ENCODE data around the gene ASCL4.

The ASCL4 gene

GRCh38 chr12:107779077-107779831 is 4.8 kb downstream of the ASCL4 start:
- DNase-seq: no peak

- no peak for DNase-seq
These were observed 5.8 kb downstream of the ASCL4 start for GRCh38 chr12:107780298-107780697.

- DNase-seq: no peak
These were observed 7.6 kb downstream of the ASCL4 start for GRCh38 chr12:107782067-107782466.

GRCh38 chr12:107783406-107784376 is 9.2 kb downstream of the ASCL4 start:
- no peak for DNase-seq

GRCh38 chr12:107788281-107788680 is 13.8 kb downstream of the ASCL4 start:
- DNase-seq: no peak

GRCh38 chr12:107788690-107789458 is 14.4 kb downstream of the ASCL4 start:
- DNase-seq: no peak

- DNase-seq: no peak
These were observed 17.1 kb downstream of the ASCL4 start for GRCh38 chr12:107791465-107792089.

GRCh38 chr12:107794451-107794850 is 19.9 kb downstream of the ASCL4 start:
- DNase-seq: no peak

GRCh38 chr12:107798580-107798979 is 24.1 kb downstream of the ASCL4 start:
- no peak for DNase-seq

- DNase-seq: no peak
These were observed 26.6 kb downstream of the ASCL4 start for GRCh38 chr12:107801150-107801549.

GRCh38 chr12:107803092-107803491 is 28.6 kb downstream of the ASCL4 start:
- no peak for DNase-seq

GRCh38 chr12:107805488-107806180 is 31.1 kb downstream of the ASCL4 start:
- no peak for DNase-seq

- DNase-seq: no peak
These were observed 33.1 kb downstream of the ASCL4 start for GRCh38 chr12:107807471-107808150.

- no peak for DNase-seq
These were observed 42.7 kb downstream of the ASCL4 start for GRCh38 chr12:107817250-107817649.

- DNase-seq: no peak
These were observed 44.5 kb downstream of the ASCL4 start for GRCh38 chr12:107818984-107819383.

GRCh38 chr12:107822356-107822755 is 47.9 kb downstream of the ASCL4 start:
- DNase-seq: no peak
